Adrenal gland (tissue), 12 donors: ENCODE data around the gene CACNA1H. TPM values are rescaled to one million over a fixed set of nuclear protein-coding genes. Genes with fewer than 3 reads are reported as not detected.

Experiments
- DNase-seq, 7 donors: peaks; one replicate each; pipeline ENCODE4 v3.0.0-alpha.2; 2019 to 2020
- H3K27ac ChIP-seq, 5 donors: fragments of 200-600 bp; sonication (generic) in 4 of 5; 1 replicate in 3 of 5; 2 replicates in 2 of 5; pipeline versions ENCODE4 v1.5.1 to v1.8.0; 2016 to 2020; ENCODE audit warnings: mild to moderate bottlenecking in 1 of 5
- H3K27me3 ChIP-seq: fragments of 200-600 bp; 2 replicates; pipeline ENCODE4 v1.8.0; 2021
- H3K36me3 ChIP-seq, 2 donors: fragments of 200-600 bp; replicated peaks in 1 of 2; 1 replicate in 1 of 2; 2 replicates in 1 of 2; pipeline versions ENCODE4 v1.5.1 to v1.8.0; 2018 to 2022
- H3K4me1 ChIP-seq, 2 donors: fragments of 200-600 bp; replicated peaks in 1 of 2; 1 replicate in 1 of 2; 2 replicates in 1 of 2; pipeline versions ENCODE4 v1.5.1 to v1.8.0; 2018 to 2021
- H3K4me3 ChIP-seq, 4 donors: fragments of 200-600 bp; sonication (generic) in 3 of 4; one replicate each; pipeline ENCODE4 v1.5.1; 2016 to 2018
- H3K9me3 ChIP-seq, 3 donors: fragments of 200-600 bp; sonication (generic) in 1 of 3; replicated peaks in 1 of 3; 1 replicate in 2 of 3; 2 replicates in 1 of 3; pipeline versions ENCODE4 v1.5.1 to v1.8.0; 2016 to 2021
- POLR2A ChIP-seq, 2 donors: fragments of 450-650 bp; IDR thresholded peaks; one replicate each; pipeline ENCODE4 v1.6.1; 2017; ENCODE audit warnings: antibody characterized with exemption in 2 of 2, mild to moderate bottlenecking in 2 of 2, moderate library complexity in 1 of 2
- WGBS, 4 donors: extraction: QIAGEN DNeasy Blood & Tissue Kit in 2 of 4; methylation state at CpG; one replicate each; pipeline versions ENCODE4 v1.1.5 to v1.1.7; 2013 to 2017; 5-methylcytosine and 5-hydroxymethylcytosine counted together
- intact Hi-C, 2 donors: fragments of 100-400 bp; cut with DNase I; formaldehyde crosslinking; loops; one replicate each; pipeline versions ENCODE4 v1.14.1 to v1.15.0; 2022 to 2023
- polyA plus RNA-seq, 3 donors: library from polyadenylated mRNA; stranded (reverse); fragments of 200-250 nt in 2 of 3; fragments of 350-450 nt in 1 of 3; fragmentation: Illumina TruSeq in 1 of 3; extraction: RNeasy Lipid Tissue Mini Kit (QIAGEN cat#74804) in 1 of 3; gene quantifications; one replicate each; pipeline ENCODE4 v1.2.3, GENCODE V29; 2013 to 2014
- total RNA-seq, 9 donors: library from RNA; depleted of rRNA in 4 of 9; stranded (reverse); fragments of >200 nt in 4 of 9; fragments of 120-200 nt in 1 of 9; fragmentation: NEBNext Ultra II Directional in 1 of 9; extraction: Animal tissue kit (Norgen Biotek cat#: 25700) in 1 of 9; gene quantifications; one replicate each; pipeline versions ENCODE4 v1.1.0 to v1.2.4, GENCODE V29; 2013 to 2023
- TF ChIP-seq, protein P1 (sequence below), 6 experiments: fragments of 450-650 bp in 4 of 6; fragments of 200-600 bp in 2 of 6; sonication (generic) in 1 of 6; IDR thresholded peaks; 1 replicate in 5 of 6; 2 replicates in 1 of 6; pipeline versions ENCODE4 v1.5.1 to v1.8.0; 2016 to 2021; ENCODE audit warnings: antibody characterized with exemption in 6 of 6, mild to moderate bottlenecking in 2 of 6, moderate library complexity in 1 of 6
- donor health status: healthy with polysubstance abuse.
- donor health status: Bipolar disorder and iron deficiency.
- donor health status: DM: yes; HTN: yes; CAD: no.
- donor health status: DM: no; HTN: no; CAD: no.
- donor health status: DM: no; HTN: no; CAD: no.
- donor health status: DM: yes; HTN: yes; CAD: no.

Gene CACNA1H
- total and polyA plus RNA-seq, 12 donors = 14.0 to 121 (median 34.9) TPM

DNA sequence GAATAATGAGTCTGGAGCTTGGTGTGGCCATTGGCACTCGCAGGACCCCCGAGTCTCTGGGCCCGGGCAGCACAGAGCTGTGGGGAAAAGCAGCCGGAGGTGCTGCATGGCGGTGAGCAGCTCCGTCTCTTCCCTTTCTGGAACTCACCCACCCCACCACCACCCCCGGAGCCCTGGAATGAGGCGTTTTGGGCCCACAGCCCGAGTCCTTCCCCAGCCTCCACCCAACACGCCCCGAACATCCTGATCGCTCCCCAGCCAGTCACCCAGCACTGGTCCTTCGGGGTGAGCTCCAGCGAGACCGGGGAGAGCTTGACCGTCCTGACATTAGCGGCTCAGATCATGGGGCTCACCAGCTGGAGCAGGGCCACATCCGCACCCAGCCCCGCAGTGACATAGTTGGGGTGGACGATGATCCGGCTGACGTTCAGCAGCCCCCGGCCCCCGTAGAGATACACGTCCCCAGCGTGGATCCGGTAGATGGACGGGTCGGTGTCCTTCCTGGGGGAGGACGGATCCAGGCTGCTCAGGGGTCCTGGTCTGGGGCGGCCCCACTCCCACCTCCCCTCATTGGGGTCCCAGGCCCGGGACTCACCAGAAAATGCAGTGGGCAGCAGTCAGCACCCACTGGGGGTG, 109.4 kb downstream of the CACNA1H start:
- Histone ChIP-seq H3K27ac (no peak overlapping the region), H3K36me3 (no peaks in the 10 kb centered on the region), H3K27me3 (peaks cover 16% of the 10 kb centered on the region), H3K4me3 (no peak overlapping the region), H3K9me3 (no peaks in the 10 kb centered on the region), H3K4me1 (no peaks in the 10 kb centered on the region)
- WGBS, 4 donors = 76 to 80% (median 78%) methylated on average over 15 to 32 of the region's 32 CpGs
- intact Hi-C loops = no loop called here
- DNase-seq = no peak
- no peak for TF ChIP-seq POLR2A (IDR thresholded peaks at IDR 0.05)
- TF ChIP-seq, protein P1, sequence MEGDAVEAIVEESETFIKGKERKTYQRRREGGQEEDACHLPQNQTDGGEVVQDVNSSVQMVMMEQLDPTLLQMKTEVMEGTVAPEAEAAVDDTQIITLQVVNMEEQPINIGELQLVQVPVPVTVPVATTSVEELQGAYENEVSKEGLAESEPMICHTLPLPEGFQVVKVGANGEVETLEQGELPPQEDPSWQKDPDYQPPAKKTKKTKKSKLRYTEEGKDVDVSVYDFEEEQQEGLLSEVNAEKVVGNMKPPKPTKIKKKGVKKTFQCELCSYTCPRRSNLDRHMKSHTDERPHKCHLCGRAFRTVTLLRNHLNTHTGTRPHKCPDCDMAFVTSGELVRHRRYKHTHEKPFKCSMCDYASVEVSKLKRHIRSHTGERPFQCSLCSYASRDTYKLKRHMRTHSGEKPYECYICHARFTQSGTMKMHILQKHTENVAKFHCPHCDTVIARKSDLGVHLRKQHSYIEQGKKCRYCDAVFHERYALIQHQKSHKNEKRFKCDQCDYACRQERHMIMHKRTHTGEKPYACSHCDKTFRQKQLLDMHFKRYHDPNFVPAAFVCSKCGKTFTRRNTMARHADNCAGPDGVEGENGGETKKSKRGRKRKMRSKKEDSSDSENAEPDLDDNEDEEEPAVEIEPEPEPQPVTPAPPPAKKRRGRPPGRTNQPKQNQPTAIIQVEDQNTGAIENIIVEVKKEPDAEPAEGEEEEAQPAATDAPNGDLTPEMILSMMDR (IDR thresholded peaks at IDR 0.05) = no peak

DNA sequence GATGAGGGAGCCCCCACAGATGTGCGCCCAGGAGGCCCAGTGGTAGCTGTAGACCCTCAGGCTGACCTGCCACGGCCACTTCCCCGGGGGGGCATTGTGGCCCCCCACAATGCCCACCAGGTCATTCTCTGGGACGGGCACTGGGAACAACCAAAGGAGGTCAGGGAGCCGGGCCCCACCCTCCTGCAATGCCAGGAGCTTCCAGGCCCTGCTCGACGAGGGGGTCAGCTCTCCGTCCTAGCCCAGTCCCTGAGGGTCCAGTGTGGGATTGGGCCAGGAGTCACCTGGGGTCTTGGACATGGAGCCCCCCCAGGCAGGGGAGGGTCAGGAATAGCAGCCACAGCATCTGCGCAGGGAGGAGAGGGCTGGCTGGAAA, 109.9 kb downstream of the CACNA1H start:
- H3K4me3 ChIP-seq = no peak overlapping the region
- no peak overlapping the region for H3K27ac ChIP-seq
- 64 to 82% (median 74%) methylated on average over 5 to 9 of the region's 9 CpGs for whole genome bisulfite sequencing, 4 donors
- no peak for DNase-seq
- intact Hi-C loops = no loop called here
- peaks cover 16% of the 10 kb centered on the region for H3K27me3 ChIP-seq
- no peaks in the 10 kb centered on the region for H3K36me3 ChIP-seq
- H3K4me1 ChIP-seq = no peaks in the 10 kb centered on the region
- H3K9me3 ChIP-seq = no peaks in the 10 kb centered on the region
- no peak for TF ChIP-seq POLR2A (IDR thresholded peaks at IDR 0.05)

DNA sequence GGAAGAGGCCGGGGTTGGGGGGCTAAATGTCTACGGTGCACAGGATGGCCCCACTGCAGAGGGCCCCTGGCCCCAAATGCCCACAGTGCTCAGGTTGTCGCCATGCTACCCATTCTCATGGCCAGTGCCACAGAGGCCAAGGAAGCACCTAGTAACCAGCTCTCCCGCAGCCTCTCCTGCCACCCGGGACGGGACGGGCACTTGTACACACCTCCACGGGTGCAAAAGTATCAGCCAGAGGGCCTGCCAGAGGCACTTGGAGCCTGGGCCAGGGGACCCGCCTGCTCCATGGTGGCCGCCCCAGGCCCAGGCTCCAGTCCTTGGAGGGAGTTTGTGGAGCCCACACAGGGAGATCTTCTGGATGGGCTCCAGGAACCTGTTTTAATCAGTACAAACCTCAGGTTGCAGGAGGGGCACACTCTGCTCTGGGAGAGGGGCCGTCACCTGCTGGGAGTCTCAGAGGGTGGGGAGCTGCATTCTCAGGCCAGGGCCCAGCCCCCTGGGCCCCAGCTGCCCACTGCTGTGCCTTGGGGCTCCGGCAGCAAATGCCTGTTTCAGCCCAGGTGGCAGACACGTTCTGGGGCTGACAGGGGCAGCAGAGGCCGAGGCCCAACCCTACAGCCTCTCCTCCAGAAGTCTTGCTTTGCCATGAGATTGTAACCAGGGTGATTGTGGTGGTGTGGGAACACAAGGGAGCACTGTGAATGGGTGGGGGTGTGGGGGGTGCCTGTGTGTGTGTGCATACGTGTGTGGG, 110.9 kb downstream of the CACNA1H start:
- no peak for TF ChIP-seq POLR2A (IDR thresholded peaks at IDR 0.05)
- TF ChIP-seq, protein P1 (IDR thresholded peaks at IDR 0.05) = no peak
- Histone ChIP-seq H3K4me1 (no peaks in the 10 kb centered on the region), H3K4me3 (no peak overlapping the region), H3K27me3 (peaks cover 16% of the 10 kb centered on the region), H3K27ac (no peak overlapping the region), H3K36me3 (no peaks in the 10 kb centered on the region), H3K9me3 (no peaks in the 10 kb centered on the region)
- DNase-seq = no peak
- 71 to 88% (median 74%) methylated on average over 2 to 15 of the region's 15 CpGs for WGBS, 4 donors
- intact Hi-C loops = no loop called here

DNA sequence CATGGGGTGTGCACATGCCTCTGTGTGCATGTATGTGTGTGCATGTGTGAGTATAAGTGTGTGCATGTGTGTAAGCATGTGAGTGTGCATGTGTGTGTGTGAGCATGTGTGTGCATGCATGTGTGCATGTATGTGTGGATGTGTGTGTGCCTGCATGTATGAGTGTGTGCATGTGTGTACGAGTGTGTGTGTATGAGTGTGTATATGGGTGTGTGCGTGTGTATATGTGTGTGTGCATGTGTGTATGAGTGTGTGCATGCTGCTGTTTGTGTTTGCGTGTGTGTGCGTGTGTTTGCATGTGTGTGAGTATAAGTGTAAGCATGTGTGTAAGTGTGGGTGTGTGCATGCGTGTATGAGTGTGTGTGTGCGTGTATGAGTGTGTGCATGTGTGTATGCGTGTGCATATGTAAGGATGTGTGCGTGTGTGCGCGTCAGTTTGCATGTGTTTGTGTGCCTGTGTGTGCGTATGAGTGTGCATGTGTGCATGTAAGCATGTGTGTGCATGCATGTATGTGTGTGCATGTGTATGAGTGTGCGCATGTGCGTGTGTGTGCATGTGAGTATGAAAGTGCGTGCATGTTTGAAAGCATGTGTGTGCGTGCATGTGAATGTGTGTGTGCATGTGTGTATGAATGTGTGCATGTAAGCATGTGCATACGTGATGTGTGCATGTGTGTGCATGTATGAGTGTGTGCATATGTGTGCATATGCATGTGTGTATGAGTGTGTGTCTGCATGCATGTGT, 111.6 kb downstream of the CACNA1H start:
- H3K4me1 ChIP-seq = no peaks in the 10 kb centered on the region
- H3K9me3 ChIP-seq = no peaks in the 10 kb centered on the region
- DNase-seq = no peak
- H3K36me3 ChIP-seq = no peaks in the 10 kb centered on the region
- intact Hi-C loops = no loop called here
- WGBS, 4 donors = 84 to 96% (median 88%) methylated on average over 16 of the region's 16 CpGs
- no peak overlapping the region for H3K27ac ChIP-seq
- TF ChIP-seq POLR2A (IDR thresholded peaks at IDR 0.05) = no peak
- TF ChIP-seq, protein P1 (IDR thresholded peaks at IDR 0.05) = no peak
- no peak overlapping the region for H3K4me3 ChIP-seq
- H3K27me3 ChIP-seq = peaks cover 9% of the 10 kb centered on the region
